HG02623 (cell line): ENCODE data around the gene FBLN1.

Experiments used
- ATAC-seq: cut with Tn5 transposase; IDR thresholded peaks from one replicate; pipeline ENCODE4 v1.9.1; 2021; ENCODE audit warnings: moderate library complexity; ENCODE audit not compliant: unreplicated experiment

Gene FBLN1

DNA sequence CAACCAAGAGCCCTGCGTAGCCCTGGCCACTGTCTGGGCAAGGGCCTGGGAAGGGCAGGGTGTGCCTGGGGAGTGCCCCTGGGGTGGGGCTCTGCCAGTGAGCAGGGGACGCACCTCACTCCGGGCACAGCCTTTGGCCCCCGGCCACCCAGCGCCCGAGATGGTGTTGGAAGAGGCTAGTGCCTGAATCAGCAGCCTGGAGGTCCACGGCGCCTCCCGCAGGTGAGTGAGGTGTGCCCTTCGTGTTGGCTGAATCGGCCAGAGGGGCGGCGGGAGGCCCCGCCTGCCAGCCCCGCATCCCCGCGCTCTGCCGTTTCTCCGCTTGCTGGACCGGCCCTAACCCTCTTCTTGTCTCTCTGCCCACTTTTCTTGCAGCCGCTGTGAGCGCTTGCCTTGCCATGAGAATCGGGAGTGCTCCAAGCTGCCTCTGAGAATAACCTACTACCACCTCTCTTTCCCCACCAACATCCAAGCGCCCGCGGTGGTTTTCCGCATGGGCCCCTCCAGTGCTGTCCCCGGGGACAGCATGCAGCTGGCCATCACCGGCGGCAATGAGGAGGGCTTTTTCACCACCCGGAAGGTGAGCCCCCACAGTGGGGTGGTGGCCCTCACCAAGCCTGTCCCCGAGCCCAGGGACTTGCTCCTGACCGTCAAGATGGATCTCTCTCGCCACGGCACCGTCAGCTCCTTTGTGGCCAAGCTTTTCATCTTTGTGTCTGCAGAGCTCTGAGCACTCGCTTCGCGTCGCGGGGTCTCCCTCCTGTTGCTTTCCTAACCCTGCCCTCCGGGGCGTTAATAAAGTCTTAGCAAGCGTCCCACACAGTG is 60.1 kb downstream of the FBLN1 start:
- no peak for ATAC-seq

DNA sequence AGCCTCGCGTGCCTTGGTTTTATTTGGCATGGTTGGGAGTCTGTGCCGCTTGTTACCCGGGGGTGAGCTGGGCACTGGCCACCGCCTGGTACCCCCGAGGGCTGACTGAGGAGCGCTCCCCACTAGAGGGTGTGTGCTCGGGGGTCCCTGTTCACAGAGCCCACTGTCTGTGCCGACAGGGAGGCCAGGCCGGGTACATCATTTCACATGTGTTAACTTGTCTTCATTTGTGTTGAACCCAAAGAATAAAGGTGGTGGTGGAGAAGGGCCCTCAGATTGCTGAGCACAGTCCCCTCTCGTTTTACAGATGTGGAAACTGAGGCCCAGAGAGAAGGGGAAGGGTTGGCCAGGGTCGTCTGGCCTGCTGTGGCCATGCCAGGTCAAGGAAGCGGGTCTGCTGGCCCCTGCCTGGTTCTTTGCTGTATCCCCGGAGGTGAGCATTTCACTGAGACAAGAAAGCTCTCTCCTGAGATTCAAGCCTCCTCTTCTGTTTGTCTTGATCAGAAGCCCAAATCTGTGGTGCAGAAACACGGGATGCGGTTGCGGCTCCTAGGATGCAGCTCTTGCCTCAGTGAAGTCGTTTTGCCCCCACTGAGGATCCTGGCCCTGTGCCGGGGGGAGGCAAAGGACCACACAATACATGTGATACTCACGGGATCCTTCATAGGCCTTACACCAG is 60.8 kb downstream of the FBLN1 start:
- ATAC-seq = no peak

DNA sequence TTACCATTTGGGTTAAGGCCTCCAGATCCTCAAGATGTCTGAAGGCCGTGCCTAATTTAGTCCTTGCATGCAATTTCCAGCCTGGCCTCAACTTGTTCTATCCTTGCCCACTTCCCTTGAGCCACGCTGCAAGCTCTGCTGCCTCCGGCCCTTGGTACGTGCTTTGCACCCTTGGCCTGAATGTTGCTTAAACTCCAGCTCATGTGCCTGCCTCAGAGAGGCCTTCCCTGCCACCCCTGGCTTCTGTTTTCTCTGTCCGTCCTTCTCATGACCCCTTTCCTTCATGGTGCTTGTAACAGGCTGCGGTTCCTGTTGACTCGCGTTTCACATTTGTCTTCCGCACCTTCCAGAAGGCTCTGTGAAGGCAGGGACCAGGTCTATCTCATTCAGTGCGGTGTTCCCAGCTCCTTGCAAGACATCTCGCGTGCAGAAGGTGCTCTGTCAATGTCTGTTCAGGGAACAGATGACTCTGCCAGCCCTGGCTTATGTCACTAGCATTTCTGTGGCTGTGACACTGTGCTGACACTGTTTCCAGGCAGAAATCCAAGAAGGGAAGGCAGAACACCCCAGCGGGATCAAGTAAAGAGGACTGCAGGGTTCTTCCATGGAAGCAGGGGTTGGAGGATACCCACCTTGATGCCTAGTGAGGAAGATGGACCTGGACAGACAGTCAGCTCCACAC is 61.8 kb downstream of the FBLN1 start:
- ATAC-seq = no peak

DNA sequence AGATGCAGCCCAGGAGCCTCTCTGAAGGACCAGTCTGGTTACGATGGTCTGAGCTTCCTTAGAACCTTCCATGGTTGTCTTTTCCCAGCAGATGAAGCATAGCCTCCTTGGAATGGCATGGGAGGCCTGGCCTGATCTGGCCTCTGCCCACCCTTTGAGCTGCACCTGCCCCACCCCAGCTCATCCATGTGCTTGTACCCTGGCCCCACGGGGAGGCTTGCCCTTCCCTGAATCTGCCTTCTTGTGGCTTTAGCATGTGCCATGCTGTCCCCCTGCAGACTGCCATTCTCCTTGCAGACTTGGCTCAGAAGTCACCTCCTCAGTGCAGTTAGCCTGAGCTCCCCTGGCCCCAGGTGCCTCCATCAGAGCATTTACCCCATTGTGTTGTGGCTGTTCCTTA is 62.5 kb downstream of the FBLN1 start:
- ATAC-seq = no peak

DNA sequence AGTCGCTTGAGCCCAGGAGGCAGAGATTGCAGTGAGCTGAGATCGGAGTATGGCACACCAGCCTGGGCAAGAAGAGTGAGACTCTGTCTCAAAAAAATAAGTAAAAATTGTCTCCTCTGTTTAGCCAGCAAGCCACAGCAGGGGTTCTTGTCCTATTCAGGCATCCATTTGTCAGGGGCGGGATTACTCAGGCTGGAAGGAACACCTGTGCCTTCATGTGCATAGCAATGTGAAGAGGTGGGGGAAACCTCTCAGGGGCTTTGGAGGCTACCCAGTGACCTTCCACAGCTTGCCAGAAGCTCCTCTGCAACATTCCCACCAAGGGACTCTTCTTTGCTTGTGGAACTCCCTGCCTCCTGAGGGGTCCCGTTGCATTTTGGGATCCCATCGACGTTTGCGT is 63.3 kb downstream of the FBLN1 start:
- ATAC-seq = no peak

DNA sequence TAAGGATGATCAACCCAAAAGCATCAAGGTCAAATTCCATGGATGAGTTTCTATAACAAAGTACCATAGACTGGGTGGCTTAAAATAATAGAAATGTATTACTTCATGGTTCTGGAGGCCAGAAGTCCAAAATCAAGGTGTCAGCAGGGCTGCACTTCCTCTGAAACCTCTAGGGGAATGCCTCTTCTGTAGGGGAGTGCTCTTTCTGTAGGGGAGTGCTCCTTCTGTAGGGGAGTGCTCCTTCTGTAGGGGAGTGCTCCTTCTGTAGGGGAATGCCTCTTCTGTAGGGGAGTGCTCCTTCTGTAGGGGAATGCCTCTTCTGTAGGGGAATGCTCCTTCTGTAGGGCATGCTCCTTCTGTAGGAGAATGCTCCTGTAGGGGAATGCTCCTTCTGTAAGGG is 65.5 kb downstream of the FBLN1 start:
- ATAC-seq = no peak

DNA sequence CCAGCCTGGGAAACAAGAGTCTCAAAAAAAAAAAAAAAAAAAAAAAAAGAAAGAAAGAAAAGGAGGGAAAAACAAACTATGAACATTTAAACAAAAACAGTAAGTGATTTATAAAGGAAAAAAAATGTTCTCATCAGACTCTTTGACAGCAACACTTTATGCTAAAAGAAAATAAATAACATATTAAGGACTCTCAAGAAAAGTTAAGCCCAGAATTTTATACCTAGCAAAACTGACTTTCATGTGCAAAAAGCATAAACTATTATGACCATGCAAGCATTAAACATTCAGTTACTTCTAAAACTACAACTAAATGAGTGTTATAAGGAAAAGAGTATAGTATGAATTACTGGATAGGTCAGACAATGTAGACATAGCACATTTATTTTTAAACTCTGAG is 68.4 kb downstream of the FBLN1 start:
- no peak for ATAC-seq

DNA sequence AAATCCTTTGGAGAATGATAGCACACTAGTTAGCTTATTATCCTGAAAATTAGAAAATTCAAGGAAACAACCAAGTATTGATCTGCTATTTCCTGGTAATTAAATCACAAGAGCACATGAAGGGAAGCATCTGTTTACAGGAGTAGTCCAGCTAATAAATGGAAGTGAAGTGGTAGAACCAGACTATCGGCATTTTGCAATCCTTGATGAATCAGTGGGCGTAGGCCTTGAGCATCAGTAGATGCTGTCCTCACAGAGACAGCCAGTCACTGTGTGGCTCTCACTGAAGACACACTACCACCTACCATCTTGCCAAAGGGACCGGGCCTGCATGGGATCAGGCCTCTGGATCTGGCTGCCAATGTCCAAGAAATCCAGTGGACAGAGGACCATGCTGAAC is 69.8 kb downstream of the FBLN1 start:
- ATAC-seq = no peak

DNA sequence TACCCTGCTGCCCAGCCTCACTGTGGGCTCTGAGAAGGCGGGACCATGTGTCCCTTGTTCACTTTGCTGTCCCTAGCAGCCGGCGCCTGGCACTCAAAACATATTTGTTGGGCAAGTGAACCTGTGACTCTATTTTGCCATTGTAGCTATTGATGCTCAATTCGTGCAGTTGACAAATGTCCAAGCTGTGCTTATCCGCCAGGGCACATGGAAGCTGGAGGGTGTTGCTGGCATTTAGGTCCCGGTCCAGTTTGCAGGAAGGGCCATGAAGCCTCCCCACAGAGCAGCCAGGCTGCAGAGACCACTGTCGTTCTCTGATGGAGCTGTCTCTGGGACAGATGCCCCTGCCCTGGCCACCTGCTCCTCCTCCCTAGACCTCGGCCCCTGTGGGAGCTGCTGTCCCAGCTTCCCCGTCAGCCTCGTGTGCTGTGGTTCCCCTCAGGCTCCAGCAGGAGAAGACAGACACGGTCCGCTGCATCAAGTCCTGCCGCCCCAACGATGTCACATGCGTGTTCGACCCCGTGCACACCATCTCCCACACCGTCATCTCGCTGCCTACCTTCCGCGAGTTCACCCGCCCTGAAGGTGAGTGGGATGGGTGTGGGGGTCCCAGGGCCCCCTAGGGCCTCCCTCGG is 71.5 kb downstream of the FBLN1 start:
- ATAC-seq = no peak

DNA sequence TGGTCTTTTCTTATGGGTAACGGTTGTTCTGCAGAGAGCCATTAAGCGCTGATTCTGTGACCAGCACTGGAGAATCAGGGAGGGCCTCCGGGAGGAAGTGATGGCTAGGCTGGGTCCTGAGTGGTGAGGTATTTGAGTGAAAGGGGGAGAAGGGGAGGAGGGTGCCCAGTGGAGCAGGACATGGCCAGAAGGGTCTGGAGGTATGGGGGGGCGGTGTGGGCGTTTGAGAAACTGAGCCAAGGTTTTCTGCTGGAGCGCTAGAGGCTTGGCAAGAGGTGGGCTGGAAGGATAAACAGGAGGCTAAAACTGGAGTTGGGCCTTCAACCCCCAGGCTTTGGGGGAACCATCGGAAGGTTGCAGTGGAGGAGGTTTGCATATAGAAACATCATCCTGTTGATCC is 72.5 kb downstream of the FBLN1 start:
- no peak for ATAC-seq

DNA sequence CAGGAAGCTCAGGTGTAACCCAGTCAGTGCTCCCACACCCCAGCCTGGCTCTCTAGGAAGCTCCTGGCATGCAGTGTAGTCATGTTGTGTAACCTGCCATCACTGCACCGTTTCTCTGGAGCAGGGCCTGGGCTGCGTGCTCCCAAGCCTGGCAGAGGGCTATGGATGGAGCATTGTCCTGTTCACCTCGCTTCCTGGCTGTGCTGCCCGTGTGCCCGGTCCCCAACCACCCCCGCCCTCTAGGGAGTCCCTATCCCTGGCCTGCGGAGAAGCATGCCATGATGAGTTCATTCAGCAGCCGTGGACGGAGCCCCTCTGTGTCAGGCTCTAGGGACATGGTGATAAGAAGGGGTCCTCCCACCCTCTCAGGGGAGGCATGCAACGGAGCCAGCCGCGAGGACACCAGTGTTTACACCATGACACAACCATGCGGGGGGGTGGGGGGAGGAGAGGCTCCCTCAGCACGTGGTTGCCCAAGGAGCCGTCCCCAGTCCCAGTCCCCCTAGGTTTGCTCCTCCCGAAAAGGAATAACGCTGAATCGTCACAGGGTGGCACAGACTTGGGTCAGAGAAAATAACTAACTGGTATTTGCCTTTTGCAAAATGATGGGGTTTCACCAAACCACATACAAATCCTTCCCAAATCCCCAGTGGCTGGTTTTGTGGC is 73.1 kb downstream of the FBLN1 start:
- no peak for ATAC-seq

DNA sequence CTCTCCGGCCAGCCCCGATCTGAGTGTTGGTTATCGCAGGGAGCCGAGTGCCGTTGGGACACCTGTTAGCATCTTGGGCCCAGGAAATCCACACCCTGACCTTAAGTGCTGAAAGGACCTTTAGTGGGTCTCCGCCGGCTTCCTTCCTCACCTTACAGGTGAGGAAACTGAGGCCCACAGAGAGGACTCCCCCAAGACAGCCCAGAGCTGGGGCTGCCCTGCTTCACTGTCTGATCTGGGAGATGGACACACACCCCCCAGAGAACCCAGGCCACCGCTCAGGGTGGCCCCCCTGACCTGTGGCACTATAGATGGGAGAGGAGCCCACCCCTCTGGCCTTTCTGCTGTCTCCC is 73.6 kb downstream of the FBLN1 start:
- no peak for ATAC-seq

DNA sequence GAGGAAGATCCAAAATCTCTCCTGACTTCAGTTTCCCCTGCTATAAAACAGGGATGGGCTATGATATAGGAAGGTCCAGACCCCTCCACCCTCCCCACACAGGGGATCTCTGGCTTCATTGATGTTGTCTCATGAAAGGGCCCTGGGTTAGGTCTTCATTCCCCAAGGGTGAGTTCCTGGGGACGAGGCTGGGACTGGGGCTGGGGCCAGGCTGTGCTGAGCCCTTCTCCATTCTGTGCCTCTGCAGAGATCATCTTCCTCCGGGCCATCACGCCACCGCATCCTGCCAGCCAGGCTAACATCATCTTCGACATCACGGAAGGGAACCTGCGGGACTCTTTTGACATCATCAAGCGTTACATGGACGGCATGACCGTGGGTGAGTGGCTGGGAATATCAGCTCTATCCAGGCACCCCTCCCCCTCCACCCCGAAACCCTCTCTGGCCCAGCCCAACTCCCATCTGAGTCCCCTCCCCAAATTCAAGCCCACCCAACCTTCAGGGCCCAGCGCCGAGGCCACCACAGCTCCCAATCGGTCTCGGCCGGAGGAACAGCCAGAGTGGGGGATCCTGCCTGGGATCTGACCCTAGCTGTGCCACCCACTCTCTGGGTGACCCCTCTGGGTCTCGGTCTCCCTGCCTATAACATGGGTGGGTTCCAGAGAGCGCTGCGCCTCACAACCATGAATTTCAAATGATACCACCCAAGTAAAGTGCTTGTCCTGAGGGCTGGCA is 74.2 kb downstream of the FBLN1 start:
- no peak for ATAC-seq

DNA sequence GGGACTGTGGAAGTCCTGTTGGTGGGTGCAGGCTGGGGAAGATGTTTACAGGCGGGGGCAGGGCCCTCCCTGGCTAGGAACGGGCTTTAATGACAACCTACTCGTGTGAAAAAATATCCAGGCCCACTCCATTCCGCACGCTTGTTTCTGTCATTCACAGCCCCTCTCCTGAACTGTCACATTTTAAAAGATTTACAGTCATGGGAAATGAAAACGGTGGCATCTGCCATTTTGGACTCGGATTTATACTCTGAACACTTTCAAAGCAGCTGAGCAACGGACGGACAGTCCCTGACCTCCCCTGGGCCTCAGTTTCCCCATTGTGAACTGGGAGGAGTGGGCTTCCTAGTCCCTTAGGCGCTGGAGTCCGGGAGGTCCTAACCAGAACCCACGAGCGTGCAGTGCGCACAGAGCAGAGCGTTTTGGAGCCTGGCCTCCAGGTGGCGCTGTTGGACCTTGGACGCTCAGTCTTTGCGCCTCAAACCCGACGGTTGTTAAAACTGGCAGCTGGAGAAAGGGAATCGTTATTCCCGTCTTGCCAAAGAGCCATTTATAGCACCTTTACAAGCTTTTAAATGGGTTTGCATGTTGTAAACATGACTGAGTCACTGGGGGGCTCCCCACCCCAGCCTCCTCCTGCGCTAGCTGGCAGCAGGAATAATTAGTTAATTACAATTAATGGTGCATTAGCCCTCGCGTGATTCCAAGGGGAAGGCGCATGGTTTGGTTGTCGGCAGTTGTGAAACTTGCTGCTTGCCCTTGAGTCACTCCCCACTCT is 75.3 kb downstream of the FBLN1 start:
- no peak for ATAC-seq

DNA sequence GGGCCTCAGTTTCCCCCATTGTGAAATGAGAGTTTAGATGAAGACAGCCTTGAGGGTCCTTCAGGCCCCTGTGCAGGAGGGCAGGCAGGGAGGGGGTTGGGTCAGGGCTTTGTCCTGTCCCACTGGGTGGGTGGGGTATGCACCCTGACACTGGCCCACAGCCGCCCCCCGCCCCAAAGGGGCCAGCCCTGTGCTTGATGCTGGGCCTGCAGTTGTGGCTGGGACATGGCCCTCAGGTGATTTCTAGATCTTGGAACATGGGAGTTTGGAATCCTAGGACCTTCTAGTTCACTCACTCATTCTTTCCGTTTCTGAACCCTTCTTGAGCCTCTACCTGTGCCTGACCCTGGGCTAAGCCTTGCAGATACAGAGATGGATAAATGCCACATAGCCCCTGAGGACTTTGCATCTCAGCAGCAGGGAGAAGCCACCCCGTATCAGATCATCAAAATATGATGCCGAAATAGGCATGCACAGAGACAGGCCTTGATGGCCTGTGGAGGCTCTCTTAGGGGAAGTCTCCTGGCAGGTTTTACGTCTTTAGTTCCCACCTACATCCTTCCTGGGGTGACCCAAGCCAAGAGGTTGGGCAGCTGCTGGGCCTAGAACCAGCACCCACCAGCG is 76.0 kb downstream of the FBLN1 start:
- no peak for ATAC-seq

DNA sequence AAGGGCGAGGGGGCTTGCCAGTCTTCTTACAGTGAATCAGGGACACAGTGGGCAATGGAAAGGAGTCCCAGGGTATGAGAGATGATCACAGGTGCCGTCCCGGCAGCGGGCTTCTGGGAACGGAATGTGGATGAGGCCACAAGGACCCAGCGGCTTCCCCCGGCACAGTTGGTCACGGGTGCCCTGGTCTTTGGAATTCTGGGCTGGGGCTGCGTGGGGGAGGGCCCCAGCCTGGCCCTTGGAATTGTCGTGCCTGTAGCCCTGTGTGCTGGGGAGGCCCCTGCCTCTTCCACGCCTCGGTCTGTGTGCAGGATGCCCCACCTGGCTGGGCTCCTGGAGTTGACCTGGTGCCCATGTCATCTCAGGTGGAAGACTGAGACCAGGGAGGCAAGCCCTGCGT is 76.6 kb downstream of the FBLN1 start:
- no peak for ATAC-seq

DNA sequence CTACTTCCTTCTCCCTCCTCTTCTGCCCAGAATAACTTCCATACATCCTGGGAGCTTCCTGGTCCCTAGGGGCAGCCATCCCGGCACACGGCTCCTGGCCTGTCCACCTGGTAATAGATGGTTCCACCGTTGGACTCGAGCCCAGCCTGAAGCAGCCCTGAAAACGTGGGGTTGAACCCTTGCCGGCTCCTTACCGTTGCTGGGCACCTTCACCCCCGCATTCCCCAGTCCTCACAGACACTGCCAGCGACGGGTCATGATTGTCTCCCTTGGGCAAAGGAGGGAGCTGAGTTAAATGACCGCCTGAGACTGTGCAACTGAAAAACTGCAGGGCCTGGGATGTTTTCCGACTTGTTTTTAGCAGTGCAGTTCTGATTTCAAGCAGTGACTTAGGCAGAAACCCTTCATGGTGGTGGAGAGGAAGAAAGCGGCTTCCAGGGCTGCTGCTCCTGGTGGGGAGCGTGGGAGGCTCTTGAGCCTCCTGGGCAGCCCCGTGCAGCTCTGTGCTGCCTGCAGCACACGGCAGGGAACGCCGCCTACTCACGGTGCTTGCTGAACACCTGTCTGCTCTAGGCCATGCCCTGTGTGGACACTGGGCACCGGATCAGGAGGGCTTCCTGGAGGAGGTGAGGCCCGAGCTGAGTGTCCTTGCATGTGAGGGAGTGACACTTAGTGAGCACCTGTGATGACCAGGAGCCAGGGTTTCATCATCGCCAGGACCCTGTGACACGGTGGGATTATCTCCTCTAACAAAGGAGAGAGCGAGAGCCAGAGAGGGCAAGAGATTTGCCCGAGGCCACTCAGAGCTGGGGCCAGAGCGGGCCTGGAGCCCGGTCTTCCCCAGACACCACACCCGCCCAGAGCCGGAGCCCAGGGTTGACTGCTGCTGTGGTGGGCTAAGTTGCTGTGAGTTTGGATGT is 77.4 kb downstream of the FBLN1 start:
- ATAC-seq = no peak

DNA sequence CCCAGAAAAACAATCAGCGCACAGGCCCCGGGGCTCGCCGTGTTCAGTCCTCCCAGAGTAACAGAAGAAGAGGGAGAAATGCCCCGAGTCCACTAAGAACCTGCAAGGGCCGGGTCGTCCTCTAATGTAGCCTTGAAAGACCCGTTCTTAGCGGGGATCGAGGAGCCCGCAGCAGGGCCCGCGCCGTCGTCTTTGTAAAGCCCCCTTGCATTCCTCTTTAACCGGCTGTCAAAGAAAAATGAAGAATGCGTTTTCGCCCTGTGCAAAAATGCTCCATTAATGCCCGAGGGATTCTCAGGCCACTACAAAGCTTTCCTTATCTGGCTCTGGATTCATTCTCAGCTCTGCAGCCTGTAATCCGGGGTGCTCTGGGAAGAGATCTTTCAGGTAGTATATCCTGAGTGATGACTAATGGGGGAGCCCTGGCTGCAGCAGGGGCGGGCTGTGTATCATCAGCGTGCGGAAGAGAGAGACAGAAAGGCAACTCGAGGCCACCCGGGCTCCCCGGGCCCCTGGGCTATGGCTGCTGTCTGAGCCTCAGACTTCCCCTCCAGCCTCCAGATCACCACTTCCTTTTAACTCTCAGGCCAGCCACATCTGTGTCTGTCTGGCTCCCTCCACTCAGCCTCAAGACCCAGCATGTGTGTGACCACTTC is 78.2 kb downstream of the FBLN1 start:
- ATAC-seq = no peak
